WTC11 (cell line): ENCODE data around the gene TMTC1. TPM values are rescaled to one million over a fixed set of nuclear protein-coding genes. Genes with fewer than 3 reads are reported as not detected.

Experiments
- ATAC-seq: fragments of 200-7000 bp; cut with Tn5 transposase; 2 replicates; pipeline ENCODE4 v1.10.0; 2021; ENCODE audit warnings: mild to moderate bottlenecking, moderate library complexity
- CTCF ChIA-PET: fragments of 300-600 bp; sonication (Branson Sonifier 250); formaldehyde crosslinking; loops from one replicate; lab custom pipeline; 2021; ENCODE audit warnings: antibody characterized with exemption; lab: Charles Lee
- POLR2A ChIA-PET: fragments of 350-600 bp; sonication (Branson Sonifier 250); formaldehyde crosslinking; loops from one replicate; lab custom pipeline; 2021; ENCODE audit warnings: antibody characterized with exemption; lab: Charles Lee
- DNase-seq: peaks from one replicate; pipeline ENCODE4 v3.0.0; 2021; ENCODE audit warnings: low spot score
- H3K27ac Mint-ChIP-seq: 2 replicates; pipeline ENCODE4 v1.8.0; 2021; ENCODE audit warnings: mixed read lengths
- H3K27me3 Mint-ChIP-seq: 2 replicates; pipeline ENCODE4 v1.8.0; 2021; ENCODE audit warnings: low read depth, mild to moderate bottlenecking, moderate library complexity, mixed read lengths
- H3K36me3 Mint-ChIP-seq: 2 replicates; pipeline ENCODE4 v1.8.0; 2021; ENCODE audit warnings: mixed read lengths
- H3K4me1 Mint-ChIP-seq: 2 replicates; pipeline ENCODE4 v1.8.0; 2022; ENCODE audit warnings: mixed read lengths
- H3K4me3 Mint-ChIP-seq: 2 replicates; pipeline ENCODE4 v1.8.0; 2021; ENCODE audit warnings: mild to moderate bottlenecking, moderate library complexity, mixed read lengths
- H3K9me3 Mint-ChIP-seq: 2 replicates; pipeline ENCODE4 v1.8.0; 2021; ENCODE audit warnings: mixed read lengths
- CTCF ChIP-seq: fragments of 200-600 bp; IDR thresholded peaks from 2 replicates; pipeline ENCODE4 v1.8.0; 2022; ENCODE audit warnings: antibody characterized with exemption
- ESRRA ChIP-seq: sonication (generic); formaldehyde crosslinking; IDR thresholded peaks from 2 replicates; pipeline ENCODE4 v1.8.1; 2022; ENCODE audit warnings: mild to moderate bottlenecking, missing genetic modification reagents, borderline replicate concordance
- ETV6 ChIP-seq: sonication (generic); formaldehyde crosslinking; IDR thresholded peaks from 2 replicates; pipeline ENCODE4 v1.8.1; 2022; ENCODE audit warnings: mild to moderate bottlenecking, missing genetic modification reagents
- FOXK1 ChIP-seq: sonication (generic); formaldehyde crosslinking; IDR thresholded peaks from 2 replicates; pipeline ENCODE4 v1.8.0; 2022; ENCODE audit warnings: mild to moderate bottlenecking, moderate library complexity, missing genetic modification reagents
- FOXP1 ChIP-seq: sonication (generic); formaldehyde crosslinking; IDR thresholded peaks from 2 replicates; pipeline ENCODE4 v1.8.0; 2022; ENCODE audit warnings: missing genetic modification reagents, mild to moderate bottlenecking, moderate library complexity, borderline replicate concordance
- GABPB1 ChIP-seq: sonication (generic); formaldehyde crosslinking; IDR thresholded peaks from 2 replicates; pipeline ENCODE4 v1.8.1; 2023; ENCODE audit warnings: mild to moderate bottlenecking, missing genetic modification reagents
- GTF2I ChIP-seq: fragments of 250-450 bp; sonication (Bioruptor Pico); conservative IDR thresholded peaks from 2 replicates; pipeline ENCODE4 v1.4.0; 2021; ENCODE audit warnings: mild to moderate bottlenecking
- HMGA2 ChIP-seq: fragments of 250-450 bp; sonication (Bioruptor Pico); IDR thresholded peaks from 2 replicates; pipeline ENCODE4 v1.4.0; 2021; ENCODE audit warnings: mild to moderate bottlenecking, moderate library complexity
- HMGXB4 ChIP-seq: sonication (generic); formaldehyde crosslinking; IDR thresholded peaks from 2 replicates; pipeline ENCODE4 v1.8.1; 2023; ENCODE audit warnings: mild to moderate bottlenecking, moderate library complexity, missing genetic modification reagents
- IRF2 ChIP-seq: sonication (generic); formaldehyde crosslinking; IDR thresholded peaks from 2 replicates; pipeline ENCODE4 v1.8.0; 2022; ENCODE audit warnings: low read depth, missing genetic modification reagents, borderline replicate concordance
- MAX ChIP-seq: sonication (generic); formaldehyde crosslinking; IDR thresholded peaks from 2 replicates; pipeline ENCODE4 v1.8.0; 2022; ENCODE audit warnings: mild to moderate bottlenecking, missing genetic modification reagents
- MXD4 ChIP-seq: fragments of 250-450 bp; sonication (Bioruptor Pico); IDR thresholded peaks from 2 replicates; pipeline ENCODE4 v1.8.0; 2021; ENCODE audit warnings: mild to moderate bottlenecking, moderate library complexity, borderline replicate concordance
- MYBL2 ChIP-seq: sonication (generic); formaldehyde crosslinking; IDR thresholded peaks from 2 replicates; pipeline ENCODE4 v1.8.1; 2023; ENCODE audit warnings: mild to moderate bottlenecking, moderate library complexity, missing genetic modification reagents
- SMAD3 ChIP-seq: sonication (generic); formaldehyde crosslinking; IDR thresholded peaks from 2 replicates; pipeline ENCODE4 v1.8.0; 2022; ENCODE audit warnings: missing genetic modification reagents, mild to moderate bottlenecking, borderline replicate concordance
- SMAD4 ChIP-seq: sonication (generic); formaldehyde crosslinking; IDR thresholded peaks from 2 replicates; pipeline ENCODE4 v1.8.0; 2022; ENCODE audit warnings: mild to moderate bottlenecking, missing genetic modification reagents
- SP1 ChIP-seq: sonication (generic); formaldehyde crosslinking; conservative IDR thresholded peaks from 2 replicates; pipeline ENCODE4 v1.8.1; 2022; ENCODE audit warnings: missing genetic modification reagents
- TEAD1 ChIP-seq: sonication (generic); formaldehyde crosslinking; IDR thresholded peaks from 2 replicates; pipeline ENCODE4 v1.8.0; 2022; ENCODE audit warnings: mild to moderate bottlenecking, missing genetic modification reagents
- ZBTB21 ChIP-seq: sonication (generic); formaldehyde crosslinking; IDR thresholded peaks from 2 replicates; pipeline ENCODE4 v1.8.1; 2023; ENCODE audit warnings: mild to moderate bottlenecking, missing genetic modification reagents, borderline replicate concordance
- ZNF121 ChIP-seq: sonication (generic); formaldehyde crosslinking; IDR thresholded peaks from 2 replicates; pipeline ENCODE4 v1.8.0; 2023; ENCODE audit warnings: missing genetic modification reagents
- ZNF423 ChIP-seq: fragments of 250-450 bp; sonication (Bioruptor Pico); IDR thresholded peaks from 2 replicates; pipeline ENCODE4 v2.1.2; 2022; ENCODE audit warnings: mild to moderate bottlenecking, moderate library complexity
- ZNF671 ChIP-seq: fragments of 250-450 bp; sonication (Bioruptor Pico); IDR thresholded peaks from 2 replicates; pipeline ENCODE4 v1.8.0; 2021; ENCODE audit warnings: mild to moderate bottlenecking
- total RNA-seq: library from RNA; stranded (reverse); gene quantifications from 3 replicates; pipeline ENCODE4 v1.2.3, GENCODE V29; 2021
- TF ChIP-seq, protein P1 (sequence below): fragments of 250-450 bp; sonication (Bioruptor Pico); IDR thresholded peaks from 2 replicates; pipeline ENCODE4 v2.1.2; 2022; ENCODE audit warnings: mild to moderate bottlenecking, moderate library complexity
- TF ChIP-seq, protein P2 (sequence below): fragments of 250-450 bp; sonication (Bioruptor Pico); IDR thresholded peaks from 2 replicates; pipeline ENCODE4 v1.9.0; 2021; ENCODE audit warnings: mild to moderate bottlenecking
- TF ChIP-seq, protein P3 (sequence below): sonication (generic); formaldehyde crosslinking; IDR thresholded peaks from 2 replicates; pipeline ENCODE4 v1.8.1; 2023; ENCODE audit warnings: mild to moderate bottlenecking, missing genetic modification reagents, borderline replicate concordance

Gene TMTC1
- total RNA-seq, 1 experiment from 2014 or later: 17.3 TPM

DNA sequence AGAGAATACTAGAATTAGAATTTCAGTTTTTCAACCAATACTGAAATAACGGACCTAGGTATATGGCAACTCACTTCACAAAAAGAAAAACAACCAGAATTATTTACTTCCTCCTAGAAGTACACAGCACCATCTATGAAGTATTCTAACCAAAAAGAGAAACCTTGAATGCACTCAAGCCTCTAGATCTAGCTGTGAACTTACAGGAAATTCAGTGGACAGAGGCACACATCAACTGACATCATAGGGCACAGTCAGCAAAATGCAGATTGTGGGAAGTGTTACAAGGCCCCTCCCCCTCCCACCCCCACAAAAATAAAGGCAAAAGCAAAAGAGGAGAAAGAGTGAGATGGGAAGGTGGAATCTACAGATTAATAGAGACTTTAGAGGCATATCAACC is 102.4 kb downstream of the TMTC1 start:
- CTCF ChIA-PET: no interaction called here
- H3K36me3 Mint-ChIP-seq: no peaks in the 10 kb centered on the region

DNA sequence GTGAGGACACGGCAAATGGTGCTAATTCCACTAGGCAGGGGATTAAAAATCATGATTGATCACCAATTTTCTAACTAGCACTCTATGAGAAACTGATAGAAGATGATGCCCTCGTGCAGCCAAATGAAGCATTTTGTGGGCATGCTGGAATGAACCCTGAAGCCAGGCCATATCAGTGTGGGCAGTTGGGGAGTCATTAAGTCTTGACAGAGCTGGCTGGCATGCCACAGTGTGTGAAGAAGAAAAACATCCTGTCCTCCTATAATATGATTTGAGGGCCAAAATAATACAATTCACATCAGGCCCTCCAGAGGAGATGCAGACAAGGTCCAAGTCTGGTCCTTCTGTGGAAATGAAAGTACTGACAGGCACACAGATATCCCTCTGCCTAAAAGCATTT is 107.1 kb downstream of the TMTC1 start:
- CTCF ChIA-PET: no interaction called here
- H3K27ac Mint-ChIP-seq: peak overlapping the region; percentile 27; the same call in 1 of the 2 replicates
- no peaks in the 10 kb centered on the region for H3K27me3 Mint-ChIP-seq
- TF ChIP-seq FOXP1 (CRISPR knock-in tag) (no peak), MXD4 (CRISPR knock-in tag) (no peak), ZBTB21 (CRISPR knock-in tag) (no peak), MYBL2 (CRISPR knock-in tag) (no peak), GABPB1 (no peak), ESRRA (CRISPR knock-in tag) (no peak), FOXK1 (CRISPR knock-in tag) (no peak)
- TF ChIP-seq, protein P1, sequence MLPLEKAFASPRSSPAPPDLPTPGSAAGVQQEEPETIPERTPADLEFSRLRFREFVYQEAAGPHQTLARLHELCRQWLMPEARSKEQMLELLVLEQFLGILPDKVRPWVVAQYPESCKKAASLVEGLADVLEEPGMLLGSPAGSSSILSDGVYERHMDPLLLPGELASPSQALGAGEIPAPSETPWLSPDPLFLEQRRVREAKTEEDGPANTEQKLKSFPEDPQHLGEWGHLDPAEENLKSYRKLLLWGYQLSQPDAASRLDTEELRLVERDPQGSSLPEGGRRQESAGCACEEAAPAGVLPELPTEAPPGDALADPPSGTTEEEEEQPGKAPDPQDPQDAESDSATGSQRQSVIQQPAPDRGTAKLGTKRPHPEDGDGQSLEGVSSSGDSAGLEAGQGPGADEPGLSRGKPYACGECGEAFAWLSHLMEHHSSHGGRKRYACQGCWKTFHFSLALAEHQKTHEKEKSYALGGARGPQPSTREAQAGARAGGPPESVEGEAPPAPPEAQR: no peak
- TF ChIP-seq, protein P2, sequence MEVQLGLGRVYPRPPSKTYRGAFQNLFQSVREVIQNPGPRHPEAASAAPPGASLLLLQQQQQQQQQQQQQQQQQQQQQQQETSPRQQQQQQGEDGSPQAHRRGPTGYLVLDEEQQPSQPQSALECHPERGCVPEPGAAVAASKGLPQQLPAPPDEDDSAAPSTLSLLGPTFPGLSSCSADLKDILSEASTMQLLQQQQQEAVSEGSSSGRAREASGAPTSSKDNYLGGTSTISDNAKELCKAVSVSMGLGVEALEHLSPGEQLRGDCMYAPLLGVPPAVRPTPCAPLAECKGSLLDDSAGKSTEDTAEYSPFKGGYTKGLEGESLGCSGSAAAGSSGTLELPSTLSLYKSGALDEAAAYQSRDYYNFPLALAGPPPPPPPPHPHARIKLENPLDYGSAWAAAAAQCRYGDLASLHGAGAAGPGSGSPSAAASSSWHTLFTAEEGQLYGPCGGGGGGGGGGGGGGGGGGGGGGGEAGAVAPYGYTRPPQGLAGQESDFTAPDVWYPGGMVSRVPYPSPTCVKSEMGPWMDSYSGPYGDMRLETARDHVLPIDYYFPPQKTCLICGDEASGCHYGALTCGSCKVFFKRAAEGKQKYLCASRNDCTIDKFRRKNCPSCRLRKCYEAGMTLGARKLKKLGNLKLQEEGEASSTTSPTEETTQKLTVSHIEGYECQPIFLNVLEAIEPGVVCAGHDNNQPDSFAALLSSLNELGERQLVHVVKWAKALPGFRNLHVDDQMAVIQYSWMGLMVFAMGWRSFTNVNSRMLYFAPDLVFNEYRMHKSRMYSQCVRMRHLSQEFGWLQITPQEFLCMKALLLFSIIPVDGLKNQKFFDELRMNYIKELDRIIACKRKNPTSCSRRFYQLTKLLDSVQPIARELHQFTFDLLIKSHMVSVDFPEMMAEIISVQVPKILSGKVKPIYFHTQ (CRISPR knock-in tag): no peak

More for the DNA sequence above, 102.4 kb downstream of the TMTC1 start:
- no peaks in the 10 kb centered on the region for H3K27me3 Mint-ChIP-seq
- peaks cover 18% of the 10 kb centered on the region for H3K4me1 Mint-ChIP-seq
- H3K27ac Mint-ChIP-seq: no peak overlapping the region
- no peak overlapping the region for H3K4me3 Mint-ChIP-seq
- peaks cover 6% of the 10 kb centered on the region; the same call in 1 of the 2 replicates for H3K9me3 Mint-ChIP-seq
- POLR2A ChIA-PET: no interaction called here
- TF ChIP-seq ZNF121 (CRISPR knock-in tag) (no peak), ZNF423 (CRISPR knock-in tag) (no peak), MAX (CRISPR knock-in tag) (no peak), HMGA2 (CRISPR knock-in tag) (no peak), ESRRA (CRISPR knock-in tag) (no peak), HMGXB4 (no peak), SMAD3 (no peak), GTF2I (no peak), TEAD1 (CRISPR knock-in tag) (no peak), IRF2 (no peak), SMAD4 (CRISPR knock-in tag) (no peak), CTCF (no peak), ZNF671 (CRISPR knock-in tag) (no peak), ETV6 (CRISPR knock-in tag) (no peak), SP1 (CRISPR knock-in tag) (no peak)
- TF ChIP-seq, protein P3, sequence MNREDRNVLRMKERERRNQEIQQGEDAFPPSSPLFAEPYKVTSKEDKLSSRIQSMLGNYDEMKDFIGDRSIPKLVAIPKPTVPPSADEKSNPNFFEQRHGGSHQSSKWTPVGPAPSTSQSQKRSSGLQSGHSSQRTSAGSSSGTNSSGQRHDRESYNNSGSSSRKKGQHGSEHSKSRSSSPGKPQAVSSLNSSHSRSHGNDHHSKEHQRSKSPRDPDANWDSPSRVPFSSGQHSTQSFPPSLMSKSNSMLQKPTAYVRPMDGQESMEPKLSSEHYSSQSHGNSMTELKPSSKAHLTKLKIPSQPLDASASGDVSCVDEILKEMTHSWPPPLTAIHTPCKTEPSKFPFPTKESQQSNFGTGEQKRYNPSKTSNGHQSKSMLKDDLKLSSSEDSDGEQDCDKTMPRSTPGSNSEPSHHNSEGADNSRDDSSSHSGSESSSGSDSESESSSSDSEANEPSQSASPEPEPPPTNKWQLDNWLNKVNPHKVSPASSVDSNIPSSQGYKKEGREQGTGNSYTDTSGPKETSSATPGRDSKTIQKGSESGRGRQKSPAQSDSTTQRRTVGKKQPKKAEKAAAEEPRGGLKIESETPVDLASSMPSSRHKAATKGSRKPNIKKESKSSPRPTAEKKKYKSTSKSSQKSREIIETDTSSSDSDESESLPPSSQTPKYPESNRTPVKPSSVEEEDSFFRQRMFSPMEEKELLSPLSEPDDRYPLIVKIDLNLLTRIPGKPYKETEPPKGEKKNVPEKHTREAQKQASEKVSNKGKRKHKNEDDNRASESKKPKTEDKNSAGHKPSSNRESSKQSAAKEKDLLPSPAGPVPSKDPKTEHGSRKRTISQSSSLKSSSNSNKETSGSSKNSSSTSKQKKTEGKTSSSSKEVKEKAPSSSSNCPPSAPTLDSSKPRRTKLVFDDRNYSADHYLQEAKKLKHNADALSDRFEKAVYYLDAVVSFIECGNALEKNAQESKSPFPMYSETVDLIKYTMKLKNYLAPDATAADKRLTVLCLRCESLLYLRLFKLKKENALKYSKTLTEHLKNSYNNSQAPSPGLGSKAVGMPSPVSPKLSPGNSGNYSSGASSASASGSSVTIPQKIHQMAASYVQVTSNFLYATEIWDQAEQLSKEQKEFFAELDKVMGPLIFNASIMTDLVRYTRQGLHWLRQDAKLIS (CRISPR knock-in tag): no peak
- ATAC-seq (no peak), DNase-seq (no peak)

More for the DNA sequence above, 107.1 kb downstream of the TMTC1 start:
- DNase-seq (no peak), ATAC-seq (no peak)
- H3K4me1 Mint-ChIP-seq: peaks cover 19% of the 10 kb centered on the region
- H3K36me3 Mint-ChIP-seq: no peaks in the 10 kb centered on the region
- no peak overlapping the region for H3K4me3 Mint-ChIP-seq
- POLR2A ChIA-PET: no interaction called here
- H3K9me3 Mint-ChIP-seq: peaks cover 6% of the 10 kb centered on the region; the same call in 1 of the 2 replicates
